ENCODE measurements around the gene TRPM1.

- TF ChIP-seq GATA3 (IDR thresholded peaks at IDR 0.05; ENCODE audit: low read depth, low read length) (no peak), GATA2 (IDR thresholded peaks at IDR 0.05; ENCODE audit: low read depth, low read length) (no peak)
Measured at GRCh38 chr15:30979457-30979856, 122.1 kb downstream of the TRPM1 start.
